ENCODE measurements around the gene CLDN15.
"Not testable (repeated sequence)": the region's sequence is repeated elsewhere in the genome, so short reads cannot be mapped to it uniquely, and the experiment has no call there.

Gene CLDN15

GRCh38 chr7:101205901-101206664 is 31.5 kb downstream of the CLDN15 start:
- in situ Hi-C loops (cut with HindIII; ENCODE audit: low sequenced_read_pairs) = no loop called here
- H3K4me3 ChIP-seq (ENCODE audit: low read depth, low read length) = no peak overlapping the region
- DNase-seq (ENCODE audit: low read depth) = no peak
- no peak for TF ChIP-seq CTCF (IDR thresholded peaks at IDR 0.05; ENCODE audit: low read depth, low read length, missing control alignments)

- in situ Hi-C loops (cut with HindIII; ENCODE audit: low sequenced_read_pairs); DNase-seq (ENCODE audit: low read depth); H3K4me3 ChIP-seq (ENCODE audit: low read depth, low read length): not testable (repeated sequence)
These were observed 33.6 kb downstream of the CLDN15 start for GRCh38 chr7:101203740-101204738.

DNA sequence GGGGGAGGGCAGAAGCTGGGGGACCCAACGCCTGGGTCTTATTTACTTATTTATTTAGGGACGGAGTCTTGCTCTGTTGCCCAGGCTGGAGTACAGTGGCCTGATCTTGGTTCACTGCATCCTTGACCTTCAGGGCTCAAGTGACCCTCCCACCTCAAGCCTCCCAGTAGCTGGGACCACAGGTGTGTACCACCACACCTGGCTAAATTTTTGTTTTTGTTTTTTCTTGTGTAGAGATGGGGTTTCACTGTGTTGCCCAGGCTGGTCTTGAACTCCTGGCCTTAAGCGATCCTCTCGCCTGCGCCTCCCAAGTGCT is 35.0 kb downstream of the CLDN15 start:
- no peak for DNase-seq (ENCODE audit: low read depth)
- TF ChIP-seq CTCF (IDR thresholded peaks at IDR 0.05; ENCODE audit: low read depth, low read length, missing control alignments) = no peak
- in situ Hi-C loops (cut with HindIII; ENCODE audit: low sequenced_read_pairs) = no loop called here
- H3K4me3 ChIP-seq (ENCODE audit: low read depth, low read length) = no peak overlapping the region

GRCh38 chr7:101201695-101202602 is 35.7 kb downstream of the CLDN15 start:
- H3K4me3 ChIP-seq (ENCODE audit: low read depth, low read length) = peak overlapping the region; percentile 12
- no peak for DNase-seq (ENCODE audit: low read depth)
- no peak for TF ChIP-seq CTCF (IDR thresholded peaks at IDR 0.05; ENCODE audit: low read depth, low read length, missing control alignments)
- in situ Hi-C loops (cut with HindIII; ENCODE audit: low sequenced_read_pairs) = no loop called here

DNA sequence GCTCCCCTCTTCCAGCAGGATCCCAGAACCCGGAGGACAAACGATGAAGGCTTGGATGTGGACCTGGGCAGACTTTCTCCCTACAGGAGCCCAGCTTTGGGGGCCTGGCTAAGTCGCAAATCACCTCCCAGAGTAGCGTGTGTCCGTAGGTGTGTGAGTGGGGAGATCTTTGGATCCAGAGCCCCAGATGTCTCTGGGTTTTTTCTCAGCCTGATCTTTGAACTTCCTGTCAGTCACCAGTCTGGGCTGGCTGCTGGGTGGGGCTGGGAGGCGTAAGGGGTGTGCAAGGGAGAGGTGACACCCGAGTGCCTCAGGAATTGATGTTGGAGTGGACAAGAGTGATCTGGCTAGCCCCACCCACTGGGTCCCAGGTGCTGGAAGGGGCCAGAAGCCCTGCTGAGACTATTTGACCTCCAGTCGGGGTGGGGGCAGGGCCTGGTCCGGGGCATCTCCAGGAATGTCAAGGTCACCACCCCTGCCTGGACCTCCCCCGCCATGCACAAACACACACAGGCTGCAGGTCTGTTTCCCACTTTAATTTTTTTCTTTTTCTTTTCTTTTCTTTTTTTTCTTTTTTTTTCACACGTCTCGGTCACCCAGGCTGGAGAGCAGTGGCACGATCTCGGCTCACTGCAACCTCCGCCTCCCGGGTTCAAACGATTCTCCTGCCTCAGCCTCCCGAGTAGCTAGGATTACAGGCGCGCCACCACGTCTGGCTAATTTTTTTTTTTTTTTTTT is 36.6 kb downstream of the CLDN15 start, which contains the start of gene MOGAT3:
TSS of gene MOGAT3 (minus strand) at position 175 of the 738 bp plus-strand sequence. CDS start 182 bp downstream, outside the sequence.
- H3K4me3 ChIP-seq (ENCODE audit: low read depth, low read length) = peak within 1 kb of the TSS; percentile 12
- DNase-seq (ENCODE audit: low read depth) = no peak
- in situ Hi-C loops (cut with HindIII; ENCODE audit: low sequenced_read_pairs) = no loop called here
- no peak for TF ChIP-seq CTCF (IDR thresholded peaks at IDR 0.05; ENCODE audit: low read depth, low read length, missing control alignments)

DNA sequence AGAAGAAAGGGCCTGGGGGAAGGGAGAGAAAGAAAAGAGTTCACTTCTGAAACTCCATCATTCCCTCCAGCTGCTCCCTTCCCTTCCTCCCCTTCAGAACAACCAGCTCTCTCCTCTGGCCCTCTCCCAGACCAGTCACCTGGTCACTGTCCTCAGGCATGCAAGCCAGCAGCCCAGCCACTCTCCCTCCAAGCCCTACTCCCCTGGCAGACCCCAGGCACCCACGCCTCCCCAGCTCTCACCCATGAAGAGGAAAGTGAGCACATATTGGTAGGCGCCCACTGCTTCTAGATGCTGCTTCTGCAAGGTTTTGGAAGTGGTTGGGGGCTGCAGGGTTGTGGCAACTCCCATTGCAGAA is 37.1 kb downstream of the CLDN15 start:
- no peak for DNase-seq (ENCODE audit: low read depth)
- TF ChIP-seq CTCF (IDR thresholded peaks at IDR 0.05; ENCODE audit: low read depth, low read length, missing control alignments) = no peak
- in situ Hi-C loops (cut with HindIII; ENCODE audit: low sequenced_read_pairs) = no loop called here
- no peak overlapping the region for H3K4me3 ChIP-seq (ENCODE audit: low read depth, low read length)

- H3K4me3 ChIP-seq (ENCODE audit: low read depth, low read length); in situ Hi-C loops (cut with HindIII; ENCODE audit: low sequenced_read_pairs): not testable (repeated sequence)
These were observed 38.1 kb downstream of the CLDN15 start for GRCh38 chr7:101199522-101199921.

More at GRCh38 chr7:101199522-101199921, 38.1 kb downstream of the CLDN15 start:
- not testable (repeated sequence) for DNase-seq (ENCODE audit: low read depth)

Data from astrocyte of the cerebellum (primary cell).